A549 treated with GW870086 at 1 μM for 4 hours (cell line): ENCODE results near the gene LIMS1. TPM values are rescaled to one million over a fixed set of nuclear protein-coding genes. Genes with fewer than 3 reads are reported as not detected.

ENCODE experiments used
- total RNA-seq: library from RNA; stranded (reverse); fragments of 200-300 nt; extraction: Qiagen RNA extraction; gene quantifications from 5 replicates; pipeline ENCODE4 v1.2.3, GENCODE V29; 2022; ENCODE audit warnings: low read depth

Gene LIMS1
- 46.5 to 70.3 TPM (median 68.3 TPM) in 5 replicates for total RNA-seq

DNA sequence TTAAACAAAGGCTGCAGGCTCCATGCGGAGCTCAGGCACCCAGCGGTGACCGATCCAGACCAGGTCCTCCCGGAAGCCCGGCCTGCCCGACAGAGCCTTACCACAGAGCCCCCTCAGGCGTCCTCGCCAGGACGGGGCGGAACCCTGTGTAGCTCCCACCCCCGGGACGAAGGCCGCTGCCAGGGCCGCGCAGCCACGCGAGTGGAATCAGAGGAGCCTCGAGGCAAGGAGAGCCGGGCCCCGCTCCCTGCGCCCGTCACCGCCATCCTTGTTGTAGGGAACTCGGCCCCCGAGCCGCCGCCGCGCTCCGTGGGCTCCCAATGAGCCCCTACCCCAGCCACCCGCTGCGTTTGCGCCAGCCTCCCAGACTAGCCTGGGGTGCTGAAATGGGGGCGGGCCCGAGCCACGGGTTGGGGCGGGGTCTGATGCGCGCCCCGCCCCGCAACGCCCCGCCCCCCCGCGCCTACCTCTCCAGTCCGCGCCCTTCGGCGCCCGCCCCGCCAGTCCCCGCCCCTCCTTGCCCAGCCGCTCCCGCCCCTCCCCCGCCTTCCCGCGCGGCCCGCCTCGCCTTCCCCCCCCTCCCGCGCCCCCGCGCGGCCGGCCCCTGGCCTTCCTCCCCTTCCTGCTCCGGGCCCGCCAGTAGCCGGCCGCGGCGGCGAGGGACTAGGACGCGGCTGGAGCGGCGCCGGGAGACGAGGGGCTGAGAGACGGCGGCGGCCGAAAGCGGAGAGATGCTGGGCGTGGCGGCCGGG is at the start of gene LIMS1:
TSS of gene LIMS1 (plus strand) at position 639 of the 752 bp plus-strand sequence. CDS start at position 732, 93 bp downstream.

GRCh38 chr2:108719149-108720044 is 185.1 kb downstream of the LIMS1 start, which contains the start of gene RANBP2:
Gene RANBP2 (plus strand): TSS chr2:108719482. CDS start chr2:108719607, 125 bp downstream.

Other genes starting within 250 kb of the LIMS1 start
- gene SULT1C2, start 245.6 kb upstream of the LIMS1 start, total RNA-seq, result 0.29 to 0.85 TPM (median 0.62 TPM) in 5 replicates
- gene SULT1C4, start 156.5 kb upstream of the LIMS1 start, total RNA-seq, result not detected in 5 replicates
- 8.2 to 17.6 TPM (median 17.2 TPM) in 5 replicates for gene GCC2, start 85.3 kb upstream of the LIMS1 start, total RNA-seq
- 17.9 to 29.3 TPM (median 25.8 TPM) in 5 replicates for gene RANBP2, start 185.0 kb downstream of the LIMS1 start, total RNA-seq